GM12892 (cell line): ENCODE data around the gene ADCYAP1. TPM values are rescaled to one million over a fixed set of nuclear protein-coding genes. Genes with fewer than 3 reads are reported as not detected.
A peak's percentile ranks its signal among the peaks of the same experiment; 100 is the strongest.
"Not testable (repeated sequence)": the region's sequence is repeated elsewhere in the genome, so short reads cannot be mapped to it uniquely, and the experiment has no call there.

ENCODE experiments used
- DNase-seq: peaks from one replicate; pipeline ENCODE4 v3.0.0; 2011; ENCODE audit not compliant: insufficient read length
- FAIRE-seq: peaks from 2 replicates; lab custom pipeline; 2011; peaks lifted over from hg19 to GRCh38; lab: Jason Lieb, UNC
- POLR2A ChIP-seq: IDR thresholded peaks from 2 replicates; pipeline ENCODE4 v1.6.1; 2011; ENCODE audit warnings: low read depth, low read length, control low read depth
- POLR2AphosphoS5 ChIP-seq: IDR thresholded peaks from 2 replicates; pipeline ENCODE4 v1.6.1; 2011; ENCODE audit warnings: low read depth, low read length, control low read depth
- TAF1 ChIP-seq: IDR thresholded peaks from 2 replicates; pipeline ENCODE4 v1.6.1; 2011; ENCODE audit warnings: low read depth, mild to moderate bottlenecking, control low read depth, low read length, borderline replicate concordance
- polyA plus RNA-seq: library from polyadenylated mRNA; unstranded; fragments of >200 nt; gene quantifications from one replicate; pipeline ENCODE4 v1.2.1, GENCODE V29; 2012; ENCODE audit warnings: missing spikeins, inconsistent platforms; ENCODE audit not compliant: missing spikeins

Gene ADCYAP1
- not detected for polyA plus RNA-seq

GRCh38 chr18:904218-905090 is at the start of gene ADCYAP1:
ADCYAP1 (plus strand) TSS chr18:904871; CDS start chr18:905387, 516 bp downstream.
- TF ChIP-seq POLR2A (no peak), TAF1 (no peak), POLR2AphosphoS5 (no peak)
- DNase-seq: no peak
- no peak for FAIRE-seq

GRCh38 chr18:857986-858385 is 46.7 kb upstream of the ADCYAP1 start:
- no peak for TF ChIP-seq TAF1
- no peak for TF ChIP-seq POLR2A
- TF ChIP-seq POLR2AphosphoS5: no peak
- DNase-seq (no peak), FAIRE-seq (no peak)

DNA sequence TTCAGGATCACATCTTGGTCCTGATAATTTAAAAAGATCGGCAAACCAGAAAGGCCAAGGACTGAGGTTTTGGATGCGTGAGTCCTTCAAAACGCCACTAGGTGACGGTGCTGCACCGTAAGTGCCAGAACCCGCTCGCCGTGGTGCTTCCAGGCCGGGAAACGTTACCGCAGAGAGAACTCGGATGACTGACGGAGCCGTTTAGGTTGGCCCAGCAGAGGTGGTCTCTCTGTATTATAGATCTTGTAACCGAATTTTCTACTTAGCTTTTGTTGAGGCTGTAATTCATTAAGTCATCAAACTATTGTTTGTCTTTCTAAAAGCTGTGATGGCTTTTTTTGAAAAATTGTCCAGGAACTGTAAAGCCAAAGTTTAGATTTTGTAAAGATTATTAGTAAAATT is 39.8 kb upstream of the ADCYAP1 start:
- TF ChIP-seq POLR2A: no peak
- TF ChIP-seq TAF1: no peak
- no peak for TF ChIP-seq POLR2AphosphoS5
- FAIRE-seq: peak; percentile 67
- DNase-seq: no peak

- DNase-seq: no peak
- TF ChIP-seq TAF1 (no peak), POLR2A (no peak), POLR2AphosphoS5 (no peak)
- no peak for FAIRE-seq
Observed at GRCh38 chr18:867257-867656, 37.4 kb upstream of the ADCYAP1 start.

DNA sequence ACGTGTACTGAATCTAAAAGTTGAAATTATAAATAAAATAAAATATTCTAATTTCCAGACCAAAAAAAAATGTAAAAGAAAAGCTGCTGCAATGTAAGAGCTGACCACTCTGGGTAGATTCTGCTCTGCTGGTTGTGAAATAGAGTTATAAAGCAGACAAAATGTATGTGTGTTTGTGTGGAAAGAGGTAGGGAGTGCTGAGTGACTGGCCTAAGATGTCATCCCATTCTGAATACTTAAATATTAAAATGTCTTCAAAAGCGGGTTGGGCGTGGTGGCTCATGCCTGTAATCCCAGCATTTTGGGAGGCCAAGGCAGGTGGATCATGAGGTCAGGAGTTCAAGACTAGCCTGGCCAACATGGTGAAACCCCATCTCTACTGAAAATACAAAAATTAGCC is 31.2 kb upstream of the ADCYAP1 start:
- not testable (repeated sequence) for DNase-seq, FAIRE-seq

GRCh38 chr18:875912-876311 is 28.8 kb upstream of the ADCYAP1 start:
- TF ChIP-seq POLR2AphosphoS5: no peak
- TF ChIP-seq POLR2A: no peak
- no peak for TF ChIP-seq TAF1
- FAIRE-seq (no peak), DNase-seq (no peak)

- DNase-seq (no peak), FAIRE-seq (no peak)
- TF ChIP-seq POLR2AphosphoS5 (no peak), POLR2A (no peak), TAF1 (no peak)
Observed at GRCh38 chr18:877238-877637, 27.4 kb upstream of the ADCYAP1 start.

GRCh38 chr18:886076-886475 is 18.6 kb upstream of the ADCYAP1 start:
- FAIRE-seq (no peak), DNase-seq (no peak)
- TF ChIP-seq TAF1: no peak
- no peak for TF ChIP-seq POLR2AphosphoS5
- no peak for TF ChIP-seq POLR2A

GRCh38 chr18:887716-888115 is 17.0 kb upstream of the ADCYAP1 start:
- FAIRE-seq: no peak
- TF ChIP-seq POLR2AphosphoS5 (no peak), TAF1 (no peak), POLR2A (no peak)
- DNase-seq: no peak

DNA sequence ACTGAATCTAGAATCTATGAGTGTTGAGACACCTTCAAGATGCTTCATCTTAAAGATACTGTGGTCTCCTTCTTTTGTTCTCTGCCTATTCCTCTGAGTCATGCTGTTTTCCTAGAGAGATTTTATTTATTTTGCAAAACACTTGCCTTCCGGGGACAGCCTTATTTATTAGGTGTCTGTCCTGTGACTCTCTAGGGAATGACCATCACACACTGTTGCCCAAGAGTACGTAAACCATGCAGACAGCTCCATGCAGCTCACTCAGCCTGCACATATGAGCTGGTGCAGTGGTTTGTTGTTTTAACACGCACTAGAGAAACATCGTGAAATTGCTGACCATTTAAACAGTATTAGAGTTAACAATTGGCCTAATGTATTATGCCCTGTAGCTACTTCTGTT is 12.4 kb upstream of the ADCYAP1 start:
- FAIRE-seq (no peak), DNase-seq (no peak)
- TF ChIP-seq POLR2A (no peak), TAF1 (no peak), POLR2AphosphoS5 (no peak)

GRCh38 chr18:896315-896714 is 8.4 kb upstream of the ADCYAP1 start:
- DNase-seq (no peak), FAIRE-seq (no peak)
- TF ChIP-seq TAF1 (no peak), POLR2AphosphoS5 (no peak), POLR2A (no peak)

- TF ChIP-seq TAF1 (no peak), POLR2A (no peak), POLR2AphosphoS5 (no peak)
- FAIRE-seq (no peak), DNase-seq (no peak)
Observed at GRCh38 chr18:901761-902160, 2.9 kb upstream of the ADCYAP1 start.

- DNase-seq: no peak
- TF ChIP-seq POLR2AphosphoS5: no peak
- TF ChIP-seq POLR2A: no peak
- TF ChIP-seq TAF1: no peak
- FAIRE-seq: no peak
Observed at GRCh38 chr18:902229-902628, 2.4 kb upstream of the ADCYAP1 start.
